Measurements from ENCODE around the gene DHRS7C.

The DHRS7C gene, protein sequence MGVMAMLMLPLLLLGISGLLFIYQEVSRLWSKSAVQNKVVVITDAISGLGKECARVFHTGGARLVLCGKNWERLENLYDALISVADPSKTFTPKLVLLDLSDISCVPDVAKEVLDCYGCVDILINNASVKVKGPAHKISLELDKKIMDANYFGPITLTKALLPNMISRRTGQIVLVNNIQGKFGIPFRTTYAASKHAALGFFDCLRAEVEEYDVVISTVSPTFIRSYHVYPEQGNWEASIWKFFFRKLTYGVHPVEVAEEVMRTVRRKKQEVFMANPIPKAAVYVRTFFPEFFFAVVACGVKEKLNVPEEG

DNA sequence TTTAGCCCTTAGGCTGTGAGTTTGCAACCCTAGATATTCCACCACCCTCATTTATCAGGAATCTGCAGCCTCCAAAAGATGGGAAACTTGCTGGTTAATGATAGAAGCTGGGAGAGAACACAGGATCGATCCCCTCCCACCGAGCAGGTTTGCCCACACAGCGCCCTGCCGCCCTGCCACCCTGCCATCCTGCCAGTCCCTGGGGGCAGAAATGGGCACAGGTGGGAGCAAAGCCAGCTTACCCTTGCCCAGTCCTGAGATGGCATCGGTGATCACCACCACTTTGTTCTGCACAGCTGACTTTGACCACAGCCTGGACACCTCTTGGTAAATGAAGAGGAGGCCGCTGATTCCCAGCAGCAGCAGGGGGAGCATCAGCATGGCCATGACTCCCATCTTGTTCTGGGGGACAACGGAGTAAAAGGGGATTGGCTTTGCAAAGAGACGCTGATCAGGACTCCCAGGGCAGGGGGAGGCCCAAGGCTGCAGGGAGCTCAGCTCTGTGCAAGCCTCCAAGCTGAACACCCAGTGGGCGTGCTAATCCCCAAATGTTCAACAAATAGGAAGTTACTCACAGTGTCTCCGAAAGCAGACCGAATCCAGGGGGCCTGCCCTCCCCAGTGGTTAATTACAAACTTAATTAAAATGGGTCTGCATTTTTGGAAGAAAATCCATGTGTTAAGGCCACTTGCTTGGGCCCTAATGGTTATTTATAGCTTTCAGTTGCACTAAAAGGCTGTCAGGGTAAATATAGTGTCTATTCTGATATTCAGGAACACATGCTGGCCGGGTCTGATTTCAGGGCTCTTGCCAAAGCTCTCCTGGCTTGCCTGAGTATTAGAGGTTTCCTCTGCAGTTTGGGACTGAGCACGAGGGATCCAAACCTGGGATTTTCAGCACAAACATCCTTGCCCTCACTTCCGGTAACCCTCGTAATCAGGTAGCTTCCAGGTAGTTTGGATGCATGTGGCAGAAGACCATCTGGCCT lies at the start of gene DHRS7C:
Gene DHRS7C (minus strand): TSS at position 704 of the 988 bp plus-strand sequence. CDS start 308 bp downstream, at position 396.
- DNase-seq: no peak

DNA sequence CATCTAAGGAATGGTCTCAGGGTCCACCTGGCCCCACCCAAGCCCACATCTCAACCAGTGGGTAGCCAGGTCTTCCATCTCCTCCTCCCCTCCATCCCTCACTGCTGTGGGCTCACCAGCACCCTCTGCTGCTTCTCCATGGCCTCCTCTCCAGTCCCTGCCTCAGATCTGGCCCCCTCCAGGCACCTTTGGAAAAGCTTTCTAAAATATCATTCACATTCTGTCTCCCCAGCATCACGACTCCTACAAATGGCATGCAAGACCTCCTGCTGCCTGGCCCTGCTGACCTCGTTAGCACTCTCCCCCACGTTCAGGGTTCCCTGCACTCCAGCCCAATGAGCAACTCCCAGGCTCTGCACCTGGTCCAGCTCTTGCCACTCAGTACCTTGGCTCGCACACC lies 48.0 kb upstream of the DHRS7C start:
- no peak for DNase-seq

DNA sequence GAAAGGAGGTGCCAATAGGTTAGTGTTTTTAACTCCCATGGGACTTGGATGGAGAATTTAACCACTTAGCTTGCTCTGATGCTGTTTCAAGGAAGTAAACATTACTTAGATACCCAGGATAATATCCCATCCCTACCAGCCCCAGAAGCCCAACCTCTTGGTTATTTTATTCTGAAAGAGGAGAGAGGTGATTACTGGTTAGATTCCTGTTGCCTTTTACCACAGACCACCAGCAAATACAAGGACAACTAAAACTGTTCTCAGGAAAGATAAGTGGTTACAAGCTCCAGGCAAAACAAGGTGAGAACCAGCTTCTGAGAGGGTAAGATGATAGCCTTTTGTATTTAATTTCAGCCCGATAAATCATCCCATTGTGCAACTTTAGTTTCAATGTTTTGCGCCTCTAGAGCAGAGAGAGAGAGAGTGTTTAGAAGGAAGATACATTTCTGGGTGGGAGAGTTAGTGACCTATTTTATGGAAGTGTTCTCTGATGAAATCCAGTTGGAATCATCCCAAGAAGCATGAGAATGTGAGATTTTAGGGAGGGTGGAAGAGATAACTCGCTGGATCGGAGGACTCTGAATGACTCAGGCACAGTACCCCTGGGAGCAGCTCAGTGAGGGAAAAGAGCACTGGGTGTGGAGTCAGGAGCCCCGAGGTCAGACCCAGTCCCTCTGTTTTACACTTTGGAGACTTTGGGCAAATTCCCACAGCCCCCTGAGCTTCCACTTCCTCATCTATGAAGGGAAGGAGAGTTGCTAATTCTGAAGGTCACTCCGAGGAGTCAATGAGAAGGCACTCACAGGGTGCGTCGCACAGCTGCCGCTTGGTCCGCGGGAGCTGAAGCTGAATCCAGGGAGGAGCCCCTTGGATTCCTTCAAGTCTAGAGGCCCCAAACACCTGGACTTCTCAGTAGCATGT lies 46.4 kb upstream of the DHRS7C start:
- no peak for DNase-seq

DNA sequence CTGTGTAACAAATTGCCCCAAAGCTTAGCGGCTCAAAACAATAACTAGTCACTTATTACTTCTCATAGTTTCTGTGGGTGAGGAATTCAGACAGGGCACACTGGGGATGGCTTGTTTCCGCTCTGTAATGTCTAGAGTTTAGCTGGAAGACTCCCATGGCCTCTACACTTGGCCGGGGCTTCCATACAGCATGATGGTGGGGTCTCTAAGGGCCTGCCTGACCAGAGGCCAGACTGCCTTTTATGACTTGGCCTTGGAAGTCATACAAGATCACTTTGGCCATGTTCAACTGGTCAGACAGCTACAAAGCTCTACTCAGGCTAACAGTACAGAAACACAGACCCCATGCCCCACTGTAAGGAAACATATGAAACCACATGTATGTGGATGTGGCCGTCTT lies 42.5 kb upstream of the DHRS7C start:
- no peak for DNase-seq

DNA sequence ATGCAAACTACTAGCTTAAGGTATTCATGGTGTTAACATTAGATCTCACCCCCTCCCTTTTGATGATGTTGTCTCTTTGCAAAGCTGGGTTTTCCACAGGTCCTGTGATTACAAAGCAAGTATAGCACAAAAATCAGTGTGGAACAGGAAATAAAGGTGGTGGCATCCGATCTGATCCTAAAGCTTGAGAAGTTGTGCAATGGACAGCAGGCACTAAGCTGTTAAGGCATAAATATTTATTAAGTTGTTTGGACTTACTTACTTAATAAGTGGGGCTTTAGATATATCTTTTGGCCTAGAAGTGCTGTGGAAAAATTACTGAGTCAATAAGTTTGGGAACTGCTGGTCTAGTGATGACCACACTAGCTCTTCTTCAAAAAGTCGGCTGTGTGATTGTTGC lies 39.3 kb upstream of the DHRS7C start:
- DNase-seq: no peak

DNA sequence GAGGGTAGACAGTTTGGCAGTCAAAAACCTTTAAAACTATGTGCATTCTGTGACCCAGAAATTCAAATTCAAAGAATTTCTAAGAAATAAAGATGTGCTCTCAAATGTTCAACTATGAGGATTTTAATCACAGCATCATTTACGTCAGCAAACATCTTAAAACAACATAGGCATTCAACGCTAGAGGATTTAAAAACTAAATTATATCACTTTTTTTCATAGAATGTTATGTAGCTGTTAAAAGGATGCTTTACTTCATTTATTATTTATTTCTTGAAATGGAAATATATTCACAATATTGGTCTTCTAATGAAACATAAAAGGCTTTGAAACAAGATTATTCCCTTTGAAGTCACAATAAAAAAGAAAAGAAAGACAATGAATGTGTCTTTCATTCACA lies 38.0 kb upstream of the DHRS7C start:
- DNase-seq: no peak

DNA sequence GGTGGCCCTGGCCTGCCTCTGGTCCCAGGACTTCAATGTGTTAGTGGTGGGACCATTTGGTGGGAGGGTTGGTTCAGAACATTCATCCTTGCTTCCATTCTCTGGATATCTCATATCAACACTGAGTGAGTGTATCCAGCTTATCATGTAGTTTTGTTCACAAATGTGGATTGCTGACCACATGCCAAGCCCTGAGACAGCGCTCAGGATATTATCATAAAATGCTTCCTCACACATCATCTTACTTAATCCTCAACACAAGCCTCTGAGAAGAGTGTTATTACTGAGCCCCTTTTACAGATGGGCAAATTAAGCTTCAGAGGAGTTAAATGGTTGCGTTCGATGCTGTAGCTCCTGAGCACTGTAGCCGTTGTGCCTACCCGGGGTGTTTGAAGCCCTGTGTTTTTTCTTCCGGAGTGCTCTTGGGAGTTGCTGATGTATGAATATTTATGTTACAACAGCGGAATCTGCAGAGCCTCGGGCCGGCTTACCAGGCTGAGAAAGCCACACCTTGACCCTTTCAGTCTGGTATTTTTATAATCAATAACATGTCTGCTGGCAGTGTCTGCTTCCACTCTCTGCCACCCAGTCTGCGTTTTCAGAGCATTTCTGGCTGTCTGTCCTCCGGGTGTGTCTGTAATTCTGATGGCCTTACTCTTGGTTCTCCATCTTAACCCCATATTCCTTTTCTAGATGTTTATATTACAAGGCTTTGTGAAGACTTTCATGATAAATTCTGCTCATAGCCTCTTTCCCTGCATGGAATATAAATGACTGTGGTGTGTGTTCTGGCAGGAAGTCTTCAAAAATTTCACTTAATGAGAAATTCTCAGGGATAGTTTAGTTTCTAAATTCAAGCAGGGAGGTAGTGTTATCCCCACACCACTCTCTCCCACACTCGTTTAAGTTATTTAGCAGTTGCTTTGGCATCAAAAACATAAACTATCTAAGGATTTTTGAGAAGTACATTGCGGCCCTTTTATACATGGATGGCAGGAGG lies 37.2 kb upstream of the DHRS7C start:
- DNase-seq: no peak

DNA sequence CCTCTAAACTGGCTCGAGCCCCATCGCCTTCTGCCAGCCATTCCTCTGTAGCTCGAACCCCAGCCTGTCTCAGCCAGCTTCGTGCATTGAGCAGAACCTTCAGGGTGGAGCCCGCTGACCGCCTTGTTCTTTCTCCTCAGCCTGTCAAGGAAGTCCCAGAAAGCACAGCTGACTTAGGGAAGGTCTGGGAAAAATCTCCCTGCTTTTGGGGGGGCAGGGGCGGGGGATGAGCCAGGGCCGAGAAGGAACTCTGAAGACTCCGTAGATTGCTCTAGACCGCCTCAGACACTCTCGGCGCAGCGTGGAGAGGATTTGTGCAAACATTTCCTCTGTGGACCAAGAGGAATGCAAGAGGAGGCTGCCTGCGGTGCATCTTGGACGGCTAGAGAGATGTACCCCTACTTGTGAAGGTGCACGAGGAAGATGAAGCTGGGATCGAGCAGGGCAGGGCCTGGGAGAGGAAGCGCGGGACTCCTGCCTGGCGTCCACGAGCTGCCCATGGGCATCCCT lies 34.3 kb upstream of the DHRS7C start, which contains the start of gene GLP2R:
Gene GLP2R (plus strand): TSS at position 284 of the 510 bp plus-strand sequence. CDS start 140 bp downstream, at position 424.
- no peak for DNase-seq

DNA sequence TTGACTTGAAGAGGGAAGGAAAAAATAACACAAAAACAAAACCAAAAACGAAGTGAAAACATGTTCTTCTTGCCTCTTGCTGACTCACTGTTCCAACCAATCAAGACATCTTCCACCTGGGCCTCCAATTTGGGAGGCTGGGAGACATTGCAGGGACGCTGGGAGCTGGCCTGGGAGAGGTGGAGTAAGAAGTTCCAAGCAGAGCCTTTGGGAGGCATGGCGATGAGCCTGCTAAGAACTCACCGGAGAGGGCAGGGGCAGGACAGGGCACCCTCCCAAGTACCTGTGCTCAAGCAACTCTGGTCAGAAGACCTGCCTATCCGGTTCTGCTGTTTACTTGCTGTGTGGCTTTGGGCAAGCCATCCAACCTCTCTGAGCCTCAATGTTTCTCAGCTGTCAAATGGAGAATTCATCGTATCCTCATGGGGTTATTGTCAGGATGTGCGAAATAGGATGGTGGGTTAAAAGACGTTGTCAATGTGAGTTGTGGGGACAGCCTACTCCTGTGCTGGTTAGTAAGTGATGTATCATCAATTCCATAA lies 33.5 kb upstream of the DHRS7C start:
- no peak for DNase-seq

DNA sequence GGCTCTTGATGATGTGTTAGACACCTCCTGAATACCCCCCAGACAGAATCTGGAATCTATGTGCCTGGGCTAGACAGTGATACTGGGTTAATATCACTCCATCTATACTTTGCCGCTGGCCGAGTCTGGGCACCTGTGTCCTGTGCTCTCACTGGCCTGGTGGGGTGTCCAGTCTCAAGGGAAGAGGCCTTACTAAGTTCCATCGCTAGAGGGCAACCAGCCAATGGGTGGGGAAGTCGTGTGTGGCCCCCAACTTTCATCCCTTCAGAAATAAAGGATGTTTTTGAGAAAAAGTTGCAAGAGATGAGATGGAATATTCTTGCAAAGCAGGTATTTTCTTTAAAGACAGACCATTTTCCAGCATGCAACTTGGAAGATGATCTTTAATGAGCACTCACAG lies 32.7 kb upstream of the DHRS7C start:
- DNase-seq: no peak

DNA sequence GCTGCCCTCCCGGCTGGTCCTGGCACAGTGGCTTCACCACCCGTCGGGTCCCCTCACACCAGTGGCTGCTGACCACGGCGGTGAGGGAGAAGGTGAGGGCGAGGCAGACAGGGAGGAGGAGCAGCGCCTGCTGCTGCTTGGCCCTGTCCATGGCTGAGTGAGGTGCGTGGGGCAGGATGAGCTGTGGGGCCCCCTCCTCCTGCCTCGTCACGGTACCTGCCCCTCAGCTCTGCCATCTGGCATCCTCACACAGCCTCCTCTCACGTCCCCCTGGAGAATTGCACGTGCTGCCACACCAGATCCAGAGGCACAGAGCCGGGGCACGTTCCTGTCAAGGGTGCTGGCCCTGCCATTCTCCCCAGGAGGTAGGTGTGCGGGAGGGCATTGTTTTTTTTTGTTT lies 30.5 kb upstream of the DHRS7C start, which contains the start of gene GSG1L2:
Gene GSG1L2 (minus strand): TSS at position 159 of the 400 bp plus-strand sequence. CDS start 8 bp downstream, at position 151.
- DNase-seq: no peak

DNA sequence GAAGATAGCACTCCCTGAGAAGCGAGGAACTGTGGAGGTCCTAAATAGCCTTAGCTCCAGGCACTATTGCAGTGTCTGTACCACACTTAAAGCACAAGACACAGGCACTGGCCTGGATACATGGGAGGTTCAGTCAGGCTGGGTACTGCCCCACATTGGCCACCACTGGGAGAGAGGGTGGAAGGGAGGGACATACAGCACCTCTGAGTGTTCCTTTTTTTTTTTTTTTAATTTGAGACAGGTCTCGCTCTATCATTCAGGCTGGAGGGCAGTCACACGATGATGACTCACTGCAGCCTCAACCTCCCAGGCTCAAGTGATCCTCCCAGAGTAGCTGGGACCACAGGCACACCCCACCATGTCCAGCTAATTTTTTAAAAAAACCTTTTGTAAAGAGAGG lies 29.1 kb upstream of the DHRS7C start:
- DNase-seq: no peak

DNA sequence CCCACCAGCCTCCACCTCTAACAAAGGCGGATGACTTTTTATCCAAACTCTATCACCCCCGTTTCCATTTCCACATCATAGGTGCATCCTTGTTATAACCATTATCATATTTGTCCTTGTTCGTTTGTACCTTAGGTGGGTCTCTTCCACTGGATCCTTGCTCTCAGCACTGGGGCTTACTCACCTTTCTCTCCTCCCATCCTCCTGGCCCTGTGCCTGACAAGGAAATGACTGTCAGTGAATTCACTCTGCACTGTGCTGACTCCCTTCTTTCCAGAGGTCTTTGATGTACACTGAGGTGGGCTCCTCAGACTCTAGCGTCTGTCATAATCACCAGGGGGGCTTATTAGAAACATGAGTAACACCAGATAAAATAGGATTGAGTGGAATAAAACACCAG lies 27.4 kb upstream of the DHRS7C start:
- no peak for DNase-seq

DNA sequence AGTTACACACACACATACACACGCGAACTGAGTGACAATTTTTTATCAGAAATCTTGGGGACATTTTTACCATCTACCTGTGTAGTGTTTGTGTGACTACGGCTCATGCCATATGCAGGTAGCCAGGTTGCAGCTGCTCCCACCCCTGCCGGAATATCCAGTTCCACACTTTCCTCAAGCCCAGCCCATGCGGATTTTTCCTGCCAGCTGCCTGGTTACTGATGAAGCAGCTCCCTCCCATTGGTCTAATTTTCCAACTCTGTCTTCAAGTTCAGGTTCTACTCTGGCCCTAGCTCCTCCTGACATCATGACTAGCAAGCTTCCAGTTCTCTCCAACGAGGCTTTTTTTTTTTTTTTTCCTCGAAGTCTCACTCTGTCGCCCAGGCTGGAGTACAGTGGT lies 25.7 kb upstream of the DHRS7C start:
- DNase-seq: no peak

DNA sequence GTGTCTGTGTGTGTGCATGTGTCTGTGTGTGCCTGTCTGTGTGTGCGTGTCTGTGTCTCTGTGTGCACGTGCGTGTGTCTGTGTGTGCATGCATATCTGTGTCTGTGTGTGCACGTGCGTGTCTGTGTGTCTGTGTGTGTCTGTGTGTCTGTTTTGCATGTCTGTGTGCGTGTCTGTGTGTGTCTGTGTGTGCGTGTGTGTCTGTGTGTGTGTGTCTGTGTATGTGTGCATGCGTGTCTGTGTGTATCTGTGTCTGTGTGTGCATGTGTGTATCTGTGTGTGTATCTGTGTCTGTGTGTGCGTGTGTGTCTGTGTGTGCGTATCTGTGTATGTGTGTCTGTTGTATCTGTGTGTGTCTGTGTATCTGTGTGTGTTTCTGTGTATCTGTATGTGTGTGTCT lies 25.1 kb upstream of the DHRS7C start:
- no peak for DNase-seq

DNA sequence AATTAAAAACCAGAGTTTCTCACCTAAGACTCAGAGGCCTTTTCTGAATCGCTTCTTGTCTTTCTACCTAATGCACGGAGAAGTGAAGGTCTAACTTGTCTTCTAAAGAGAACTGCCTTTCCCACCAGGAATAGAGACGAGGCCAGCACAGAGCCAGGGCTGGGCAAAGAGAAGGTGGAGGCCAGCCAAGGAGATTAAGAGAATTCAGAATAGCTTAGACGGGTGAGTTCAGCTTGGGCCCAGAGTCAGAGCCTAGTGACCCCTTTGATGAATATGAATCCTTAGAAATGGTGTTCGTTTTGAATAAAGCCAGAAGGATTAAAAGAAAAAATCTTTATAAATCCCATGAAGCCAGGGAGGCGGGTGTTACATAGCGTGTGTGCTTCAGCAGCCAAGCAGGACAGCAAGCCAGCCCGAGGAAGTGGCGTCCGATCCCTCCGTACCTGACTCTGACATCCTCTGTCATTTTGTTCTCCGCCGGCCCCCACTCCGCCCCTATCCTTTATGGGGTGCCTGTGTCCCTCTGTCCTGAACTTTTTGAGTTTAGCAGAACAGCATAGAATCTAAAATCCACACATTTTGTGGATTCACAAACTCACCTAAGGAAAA lies 23.0 kb upstream of the DHRS7C start:
- DNase-seq: no peak

DNA sequence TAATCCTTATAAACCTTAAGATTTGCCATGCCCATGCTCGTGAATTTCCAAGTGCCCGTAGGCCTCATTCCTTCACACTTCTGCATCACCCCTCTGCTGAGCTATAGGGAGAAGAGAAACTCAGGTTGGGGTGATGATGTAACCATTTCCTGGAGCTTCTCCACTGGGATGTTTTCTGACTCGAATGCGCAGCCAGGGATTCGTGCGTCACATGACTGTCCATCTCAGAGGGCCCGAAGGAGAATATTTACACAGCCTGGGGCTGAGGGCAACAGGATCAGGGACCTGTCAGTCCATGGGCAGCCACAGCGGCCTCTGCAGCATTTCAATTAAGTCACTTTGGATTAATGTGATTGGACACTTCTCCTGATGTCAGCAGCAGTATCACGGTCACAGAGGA lies 21.8 kb upstream of the DHRS7C start:
- no peak for DNase-seq

DNA sequence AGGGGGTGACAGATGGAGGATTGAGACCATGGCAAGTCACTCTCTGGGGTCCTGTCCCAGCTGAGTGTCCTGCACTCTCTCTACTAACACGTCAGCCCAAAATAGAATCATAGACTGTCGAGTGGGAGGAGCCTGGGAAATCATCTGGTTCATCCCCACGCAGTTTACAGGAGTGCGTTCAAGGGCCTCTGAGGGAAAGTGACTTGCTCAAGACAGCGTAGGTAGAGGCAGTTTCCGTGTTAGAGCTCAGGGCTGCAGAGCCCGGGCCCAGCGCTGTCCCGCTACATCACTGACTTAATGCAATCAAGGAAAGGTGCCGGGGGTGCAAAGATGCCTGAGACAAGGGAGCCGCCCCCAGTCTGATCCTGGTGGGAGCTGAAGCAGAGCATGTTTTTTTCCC lies 20.1 kb upstream of the DHRS7C start:
- DNase-seq: no peak

DNA sequence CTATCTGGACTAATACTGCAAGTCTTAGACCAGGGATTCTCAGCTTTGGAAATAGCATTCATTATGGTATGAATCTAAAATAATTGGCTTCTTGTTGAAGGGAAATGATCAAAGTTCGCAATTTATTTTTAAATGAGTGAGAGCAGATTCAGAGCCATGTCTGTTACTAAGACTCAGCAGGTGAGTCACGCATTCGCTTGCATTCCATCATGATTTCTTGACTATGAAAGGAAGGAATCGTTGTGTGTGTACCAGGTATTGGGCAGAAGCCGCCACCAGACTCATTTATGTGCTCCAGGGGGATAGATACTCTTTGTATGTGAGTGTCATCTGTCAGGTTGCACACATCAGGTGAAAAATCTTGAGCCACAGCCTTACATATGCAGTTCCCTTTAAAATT lies 19.7 kb upstream of the DHRS7C start:
- no peak for DNase-seq

Measured in NCI-H1694 treated with DMSO at 0.1 percent for 48 hours (cell line).